ENCODE results near the gene LIMS2.

LIMS2 gene

GRCh38 chr2:127680706-127681287, 5.5 kb upstream of the LIMS2 start:
- no peak for DNase-seq (ENCODE audit: low read depth)
- TF ChIP-seq, protein P1, sequence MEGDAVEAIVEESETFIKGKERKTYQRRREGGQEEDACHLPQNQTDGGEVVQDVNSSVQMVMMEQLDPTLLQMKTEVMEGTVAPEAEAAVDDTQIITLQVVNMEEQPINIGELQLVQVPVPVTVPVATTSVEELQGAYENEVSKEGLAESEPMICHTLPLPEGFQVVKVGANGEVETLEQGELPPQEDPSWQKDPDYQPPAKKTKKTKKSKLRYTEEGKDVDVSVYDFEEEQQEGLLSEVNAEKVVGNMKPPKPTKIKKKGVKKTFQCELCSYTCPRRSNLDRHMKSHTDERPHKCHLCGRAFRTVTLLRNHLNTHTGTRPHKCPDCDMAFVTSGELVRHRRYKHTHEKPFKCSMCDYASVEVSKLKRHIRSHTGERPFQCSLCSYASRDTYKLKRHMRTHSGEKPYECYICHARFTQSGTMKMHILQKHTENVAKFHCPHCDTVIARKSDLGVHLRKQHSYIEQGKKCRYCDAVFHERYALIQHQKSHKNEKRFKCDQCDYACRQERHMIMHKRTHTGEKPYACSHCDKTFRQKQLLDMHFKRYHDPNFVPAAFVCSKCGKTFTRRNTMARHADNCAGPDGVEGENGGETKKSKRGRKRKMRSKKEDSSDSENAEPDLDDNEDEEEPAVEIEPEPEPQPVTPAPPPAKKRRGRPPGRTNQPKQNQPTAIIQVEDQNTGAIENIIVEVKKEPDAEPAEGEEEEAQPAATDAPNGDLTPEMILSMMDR (IDR thresholded peaks at IDR 0.05; ENCODE audit: insufficient read depth, low read depth, low read length, missing control alignments), result no peak
- H3K4me3 ChIP-seq (ENCODE audit: low read depth, low read length), result no peak overlapping the region

- no peak for DNase-seq (ENCODE audit: low read depth)
- H3K4me3 ChIP-seq (ENCODE audit: low read depth, low read length), result no peak overlapping the region
- TF ChIP-seq, protein P1 (IDR thresholded peaks at IDR 0.05; ENCODE audit: insufficient read depth, low read depth, low read length, missing control alignments), result no peak
These were observed 4.5 kb upstream of the LIMS2 start for GRCh38 chr2:127679680-127680361.

GRCh38 chr2:127678991-127679390, 3.7 kb upstream of the LIMS2 start:
- DNase-seq (ENCODE audit: low read depth), result no peak
- TF ChIP-seq, protein P1 (IDR thresholded peaks at IDR 0.05; ENCODE audit: insufficient read depth, low read depth, low read length, missing control alignments), result no peak
- H3K4me3 ChIP-seq (ENCODE audit: low read depth, low read length), result no peak overlapping the region

GRCh38 chr2:127678531-127678930, 3.2 kb upstream of the LIMS2 start:
- TF ChIP-seq, protein P1 (IDR thresholded peaks at IDR 0.05; ENCODE audit: insufficient read depth, low read depth, low read length, missing control alignments), result no peak
- no peak for DNase-seq (ENCODE audit: low read depth)
- no peak overlapping the region for H3K4me3 ChIP-seq (ENCODE audit: low read depth, low read length)

DNA sequence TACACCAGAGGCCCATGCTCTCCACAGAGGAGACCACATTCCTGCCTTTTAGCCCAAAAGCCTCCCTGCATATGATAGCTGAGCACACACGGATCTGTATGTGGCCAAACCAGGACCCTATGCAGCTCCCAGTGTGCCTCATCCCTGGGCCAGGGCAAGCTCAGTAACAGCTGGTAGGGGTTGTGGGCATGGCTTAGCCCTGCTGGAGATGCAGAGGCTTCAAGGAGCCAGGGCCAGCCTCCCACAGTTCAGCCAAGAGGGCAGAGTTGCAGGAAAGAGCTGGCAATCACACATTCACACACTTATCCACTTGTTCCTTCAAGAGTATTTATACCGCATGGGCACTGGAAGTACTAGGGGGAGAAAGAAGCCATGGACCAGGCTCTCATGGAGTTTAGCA, 1.6 kb upstream of the LIMS2 start:
- TF ChIP-seq, protein P1 (IDR thresholded peaks at IDR 0.05; ENCODE audit: insufficient read depth, low read depth, low read length, missing control alignments), result no peak

DNA sequence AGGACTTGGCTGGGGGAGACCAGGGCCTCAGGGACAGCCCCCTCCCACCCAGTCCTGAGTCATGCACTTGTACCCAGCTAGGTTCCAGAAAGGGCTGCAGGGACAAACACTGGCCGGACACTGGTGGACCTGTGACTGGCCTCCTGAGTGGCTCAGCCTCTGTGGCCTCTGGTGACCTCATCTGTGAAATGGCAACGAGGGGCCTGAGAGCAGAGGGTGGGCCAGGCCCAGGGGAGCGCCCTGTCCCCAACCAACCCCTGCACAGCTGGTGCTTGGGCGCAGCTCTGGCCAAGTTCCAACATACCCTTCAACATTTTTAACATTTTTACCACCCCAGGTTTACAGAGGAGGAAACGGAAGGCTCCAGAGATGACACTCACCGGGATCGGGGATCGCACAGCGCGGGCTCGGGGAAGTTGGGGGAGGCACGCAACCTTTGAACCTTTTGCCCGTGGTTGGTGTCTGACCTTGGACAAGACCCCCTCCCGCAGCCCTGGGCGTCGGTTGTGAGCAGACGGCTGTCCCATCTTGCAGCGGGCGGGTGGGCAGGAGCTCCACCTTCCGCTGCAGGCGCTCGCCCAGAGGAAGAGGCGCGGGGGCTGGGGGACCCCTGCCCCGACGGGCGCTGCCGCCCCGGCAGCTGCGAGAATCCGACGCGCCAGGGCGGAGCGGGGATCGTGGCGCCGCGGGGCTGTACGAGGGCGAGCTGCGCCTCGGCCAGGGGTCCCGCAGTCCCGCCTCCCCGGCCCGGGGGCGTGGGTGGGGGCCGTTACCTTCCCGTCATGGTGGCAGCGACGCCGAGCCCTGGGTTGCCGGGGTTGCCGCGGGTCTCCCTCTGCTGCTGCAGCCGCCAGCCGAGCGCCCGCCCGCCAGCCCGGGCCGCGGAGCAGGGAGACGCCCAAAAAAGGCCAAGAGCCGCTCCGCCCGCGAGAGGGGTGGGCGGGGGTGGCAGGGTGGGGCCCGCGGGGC, 805 bp downstream of the LIMS2 start:
- TF ChIP-seq, protein P1 (IDR thresholded peaks at IDR 0.05; ENCODE audit: insufficient read depth, low read depth, low read length, missing control alignments), result no peak
- no peak overlapping the region for H3K4me3 ChIP-seq (ENCODE audit: low read depth, low read length)
- no peak for DNase-seq (ENCODE audit: low read depth)

More for the DNA sequence above, 1.6 kb upstream of the LIMS2 start:
- no peak overlapping the region for H3K4me3 ChIP-seq (ENCODE audit: low read depth, low read length)
- no peak for DNase-seq (ENCODE audit: low read depth)
